Kasumi-1 (cell line): Measurements from ENCODE around the gene PTP4A1.
A peak's percentile ranks its signal among the peaks of the same experiment; 100 is the strongest.
"Not testable (repeated sequence)": the region's sequence is repeated elsewhere in the genome, so short reads cannot be mapped to it uniquely, and the experiment has no call there.

ENCODE experiments used
- DNase-seq, 2 experiments: peaks; one replicate each; lab custom pipeline; 2025; lab: John Stamatoyannopoulos, UW

PTP4A1 gene

GRCh38 chr6:63582579-63583231, 10.4 kb downstream of the PTP4A1 start:
- no peak for DNase-seq

GRCh38 chr6:63584125-63584514, 11.8 kb downstream of the PTP4A1 start:
- no peak for DNase-seq

DNA sequence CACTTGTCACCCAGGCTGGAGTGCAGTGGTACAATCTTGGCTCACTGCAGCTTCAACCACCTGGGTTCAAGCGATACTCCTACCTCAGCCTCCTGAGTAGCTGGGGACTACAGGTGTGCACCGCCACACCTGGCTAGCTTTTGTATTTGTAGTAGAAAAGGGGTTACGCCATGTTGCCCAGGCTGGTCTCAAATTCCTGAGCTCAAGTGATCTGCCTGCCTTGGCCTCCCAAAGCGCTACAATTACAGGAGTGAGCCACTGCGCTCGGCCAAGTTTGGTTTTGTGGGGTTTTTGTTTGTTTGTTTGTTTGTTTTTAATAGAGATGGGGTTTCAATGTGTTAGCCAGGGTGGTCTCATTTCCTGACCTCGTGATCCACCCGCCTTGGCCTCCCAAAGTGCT, 12.3 kb downstream of the PTP4A1 start:
- no peak for DNase-seq

DNA sequence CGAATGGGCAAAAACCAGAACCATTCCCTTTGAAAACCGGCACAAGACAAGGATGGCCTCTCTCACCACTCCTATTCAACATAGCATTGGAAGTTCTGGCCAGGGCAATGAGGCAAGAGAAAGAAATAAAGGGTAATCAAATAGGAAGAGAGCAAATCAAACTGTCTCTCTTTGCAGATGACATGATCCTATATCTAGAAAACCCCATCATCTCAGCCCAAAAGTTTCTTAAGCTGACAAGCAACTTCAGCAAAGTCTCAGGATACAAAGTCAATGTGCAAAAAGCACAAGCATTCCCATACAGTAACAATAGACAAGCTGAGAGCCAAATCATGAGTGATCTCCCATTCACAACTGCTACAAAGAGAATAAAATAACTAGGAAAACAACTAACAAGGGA, 13.4 kb downstream of the PTP4A1 start:
- not testable (repeated sequence) for DNase-seq

DNA sequence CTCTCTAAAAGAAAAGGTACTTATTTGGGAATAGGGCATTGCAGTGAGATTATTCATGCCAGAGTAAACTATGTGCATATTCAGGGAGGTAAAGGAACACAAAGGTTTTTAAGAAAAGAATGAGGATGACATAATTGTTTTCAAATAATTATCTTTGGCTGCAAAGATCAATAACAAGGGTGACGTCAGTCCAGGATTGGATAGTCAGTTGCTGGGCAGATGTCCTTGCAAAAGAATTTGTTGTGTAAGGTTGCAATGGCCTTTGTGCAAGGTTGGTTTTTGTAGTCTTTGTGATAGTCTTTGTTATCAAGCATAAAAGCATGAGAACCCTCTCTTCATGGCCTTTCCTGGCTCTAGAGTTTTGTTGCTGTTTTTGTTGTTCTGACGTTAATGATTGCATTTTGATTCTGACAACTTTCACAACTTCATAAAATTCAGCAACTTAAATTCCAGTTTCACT, 17.7 kb downstream of the PTP4A1 start:
- DNase-seq, result no peak

DNA sequence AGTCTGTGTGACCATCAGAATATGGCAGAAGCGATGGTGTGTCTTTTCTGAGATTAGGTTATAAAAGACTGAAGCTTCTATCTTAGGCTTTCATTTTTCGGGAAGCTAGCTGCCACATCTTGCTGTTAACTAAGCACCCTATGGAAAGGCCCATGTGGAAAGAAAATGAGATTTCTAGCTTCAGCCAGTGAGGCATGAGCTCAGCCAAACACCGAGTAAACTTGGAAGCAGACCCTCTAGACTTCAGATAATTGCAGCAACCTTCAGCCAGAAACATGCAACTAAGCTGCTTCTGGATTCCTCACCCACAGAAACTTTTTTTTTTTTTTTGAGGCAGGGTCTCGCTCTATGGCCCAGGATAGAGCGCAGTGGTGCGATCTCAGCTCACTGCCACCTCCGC, 20.6 kb downstream of the PTP4A1 start:
- no peak for DNase-seq

DNA sequence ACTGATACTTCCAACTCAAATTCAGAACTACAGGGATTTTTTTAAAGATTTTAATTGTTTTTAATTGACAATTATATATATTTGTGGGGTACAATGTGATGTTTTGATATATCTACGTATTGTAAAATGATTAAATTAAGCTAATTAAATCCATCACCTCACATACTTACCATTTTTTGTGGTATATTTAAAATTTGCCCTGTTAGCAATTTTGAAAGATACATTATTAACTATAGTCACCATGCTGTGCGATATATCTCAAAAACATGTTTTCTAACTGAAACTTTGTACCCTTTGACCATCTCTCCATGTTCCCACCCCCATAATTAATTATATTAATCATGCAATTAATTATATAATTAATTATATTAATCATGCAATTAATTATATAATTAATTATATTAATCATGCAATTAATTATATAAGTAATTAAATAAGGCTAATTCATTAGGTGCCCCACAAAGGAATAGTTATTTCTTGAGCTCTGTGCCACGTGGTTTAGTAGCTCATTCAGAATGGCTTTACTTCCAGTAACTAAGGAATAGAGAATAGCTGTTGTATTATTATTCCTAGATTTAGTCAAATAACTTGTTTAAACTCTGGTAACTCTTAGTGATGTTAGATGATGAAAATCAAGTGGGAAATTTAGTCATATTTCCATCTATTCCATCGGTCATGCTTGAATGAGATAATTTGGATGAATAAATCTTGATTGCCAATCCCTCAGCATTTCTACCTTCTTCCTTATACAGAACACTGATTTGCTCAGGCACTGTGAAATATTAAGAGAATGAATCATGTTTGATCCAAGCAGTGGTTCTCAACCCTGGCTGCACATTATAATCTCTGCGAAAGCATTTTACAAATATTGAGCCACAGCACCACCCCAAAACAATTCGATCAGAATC, 25.1 kb downstream of the PTP4A1 start:
- no peak for DNase-seq

GRCh38 chr6:63598049-63599036, 26.1 kb downstream of the PTP4A1 start:
- peak; percentile 68 to 80 for DNase-seq

- no peak for DNase-seq
Observed at GRCh38 chr6:63599243-63599642, 27.0 kb downstream of the PTP4A1 start.

DNA sequence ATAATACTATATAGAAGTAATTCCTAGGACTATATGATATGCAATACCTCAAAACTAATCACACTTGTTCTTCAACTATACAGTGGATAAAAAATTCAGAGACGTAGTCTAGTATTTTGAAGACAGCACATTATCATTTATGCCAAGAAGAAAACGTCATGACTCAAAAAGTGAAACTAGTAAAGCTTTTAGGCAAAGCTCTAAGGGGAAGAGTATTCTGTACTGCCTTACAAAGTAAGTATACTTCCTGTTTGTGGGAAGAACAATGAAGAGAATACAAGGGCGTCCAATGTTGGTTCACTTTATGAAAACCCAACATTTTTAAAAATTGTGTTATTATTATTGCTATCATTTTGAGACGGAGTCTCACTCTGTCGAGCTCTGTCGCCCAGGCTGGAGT, 27.9 kb downstream of the PTP4A1 start:
- DNase-seq, result no peak

GRCh38 chr6:63609231-63609630, 37.0 kb downstream of the PTP4A1 start:
- DNase-seq, result peak; percentile 7 to 18

DNA sequence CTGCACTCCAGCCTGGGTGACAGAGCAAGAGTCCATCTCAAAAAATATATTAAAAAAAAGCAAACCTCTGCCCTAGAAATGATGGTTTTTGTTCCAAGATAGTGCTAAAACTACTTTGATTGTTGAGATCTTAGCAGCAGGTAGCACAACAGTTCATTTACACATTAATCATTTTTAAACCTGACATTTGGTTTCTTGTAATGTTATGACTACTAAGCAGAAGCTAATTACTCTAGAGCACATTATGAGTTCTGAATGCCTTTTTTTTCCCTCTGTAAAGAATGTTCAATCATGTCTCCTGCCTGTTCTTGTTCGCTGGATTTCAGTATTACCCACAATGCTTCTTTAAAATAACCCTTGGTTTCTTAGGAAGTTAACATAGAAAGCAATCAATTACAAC, 38.7 kb downstream of the PTP4A1 start:
- no peak for DNase-seq

GRCh38 chr6:63611560-63611959, 39.3 kb downstream of the PTP4A1 start:
- no peak for DNase-seq

DNA sequence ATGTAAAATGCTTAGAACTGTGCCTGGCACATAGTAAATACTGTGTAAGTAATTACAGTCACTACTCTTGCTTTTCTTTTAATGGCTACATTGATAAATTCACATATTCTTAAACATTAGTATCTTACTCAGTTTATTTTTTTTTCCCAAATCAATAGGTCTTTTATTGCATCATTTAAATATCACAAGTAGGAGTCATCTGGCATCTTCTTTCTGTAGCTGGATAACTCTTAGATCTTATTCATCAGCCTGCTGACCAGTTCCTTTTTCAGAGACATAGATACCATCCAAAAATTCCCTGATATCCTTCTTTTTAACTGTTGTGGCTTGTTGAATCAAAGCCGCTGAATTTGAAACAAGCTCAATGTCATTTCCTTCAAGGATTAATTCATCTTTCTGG, 43.3 kb downstream of the PTP4A1 start:
- DNase-seq, result no peak
